ENCODE data around the gene LIPJ.

LIPJ gene

GRCh38 chr10:88540351-88540750 lies 46.2 kb upstream of the LIPJ start:
- no peak for DNase-seq
- no peak overlapping the region for H3K27ac ChIP-seq (ENCODE audit: low read length)

GRCh38 chr10:88541116-88541626 lies 45.4 kb upstream of the LIPJ start:
- no peak for DNase-seq

More at GRCh38 chr10:88540351-88540750, 46.2 kb upstream of the LIPJ start:
- Histone ChIP-seq H3K27me3 (ENCODE audit: insufficient read depth, low read length, poor library complexity) (no peaks in the 10 kb centered on the region), H3K79me2 (ENCODE audit: insufficient read depth, low read length) (no peaks in the 10 kb centered on the region), H3K4me3 (ENCODE audit: low read depth in 1 of 2, low read length in 2 of 2) (no peak overlapping the region), H2AFZ (ENCODE audit: low read depth, low read length) (no peak overlapping the region), H3K4me1 (ENCODE audit: insufficient read depth, low read length) (no peaks in the 10 kb centered on the region), H3K36me3 (ENCODE audit: insufficient read depth, low read length) (no peaks in the 10 kb centered on the region), H3K9me3 (ENCODE audit: insufficient read depth, low read length, severe bottlenecking) (no peaks in the 10 kb centered on the region), H3K4me2 (ENCODE audit: insufficient read depth, low read length) (no peak overlapping the region), H3K9ac (ENCODE audit: low read depth, low read length) (no peak overlapping the region), H4K20me1 (ENCODE audit: insufficient read depth, low read length) (no peaks in the 10 kb centered on the region)
- no peak for ATAC-seq (ENCODE audit: insufficient read depth, low read depth)
- TF ChIP-seq EZH2 (IDR thresholded peaks at IDR 0.05; ENCODE audit: borderline replicate concordance, low read depth, low read length, severe bottlenecking), result no peak
- TF ChIP-seq, protein P1, sequence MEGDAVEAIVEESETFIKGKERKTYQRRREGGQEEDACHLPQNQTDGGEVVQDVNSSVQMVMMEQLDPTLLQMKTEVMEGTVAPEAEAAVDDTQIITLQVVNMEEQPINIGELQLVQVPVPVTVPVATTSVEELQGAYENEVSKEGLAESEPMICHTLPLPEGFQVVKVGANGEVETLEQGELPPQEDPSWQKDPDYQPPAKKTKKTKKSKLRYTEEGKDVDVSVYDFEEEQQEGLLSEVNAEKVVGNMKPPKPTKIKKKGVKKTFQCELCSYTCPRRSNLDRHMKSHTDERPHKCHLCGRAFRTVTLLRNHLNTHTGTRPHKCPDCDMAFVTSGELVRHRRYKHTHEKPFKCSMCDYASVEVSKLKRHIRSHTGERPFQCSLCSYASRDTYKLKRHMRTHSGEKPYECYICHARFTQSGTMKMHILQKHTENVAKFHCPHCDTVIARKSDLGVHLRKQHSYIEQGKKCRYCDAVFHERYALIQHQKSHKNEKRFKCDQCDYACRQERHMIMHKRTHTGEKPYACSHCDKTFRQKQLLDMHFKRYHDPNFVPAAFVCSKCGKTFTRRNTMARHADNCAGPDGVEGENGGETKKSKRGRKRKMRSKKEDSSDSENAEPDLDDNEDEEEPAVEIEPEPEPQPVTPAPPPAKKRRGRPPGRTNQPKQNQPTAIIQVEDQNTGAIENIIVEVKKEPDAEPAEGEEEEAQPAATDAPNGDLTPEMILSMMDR (IDR thresholded peaks at IDR 0.05; ENCODE audit: borderline replicate concordance, extremely low read depth, low read length, poor library complexity, severe bottlenecking), result no peak

DNA sequence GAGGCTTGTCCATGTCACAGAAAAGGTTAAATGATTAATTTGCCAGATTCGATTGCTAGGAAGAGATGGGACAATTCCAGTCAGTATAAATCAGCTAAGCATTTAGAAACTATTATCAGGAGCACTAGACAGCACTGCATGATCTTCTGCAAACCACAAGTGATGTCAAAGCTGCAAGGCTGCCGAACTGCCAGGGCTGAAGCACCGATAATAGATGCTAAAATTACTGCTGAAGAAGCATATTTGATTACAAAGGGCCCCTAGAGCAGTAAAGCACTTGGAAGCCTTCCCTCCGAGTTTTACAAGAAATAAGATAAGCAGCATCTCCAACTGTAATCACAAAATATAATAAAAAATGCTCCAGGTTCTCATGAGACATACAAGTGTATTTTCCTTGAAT lies 44.0 kb upstream of the LIPJ start:
- H3K27ac ChIP-seq (ENCODE audit: low read length), result no peak overlapping the region
- H3K27me3 ChIP-seq (ENCODE audit: insufficient read depth, low read length, poor library complexity), result no peaks in the 10 kb centered on the region
- ATAC-seq (ENCODE audit: insufficient read depth, low read depth), result no peak
- no peaks in the 10 kb centered on the region for H4K20me1 ChIP-seq (ENCODE audit: insufficient read depth, low read length)
- no peak overlapping the region for H3K4me3 ChIP-seq (ENCODE audit: low read depth in 1 of 2, low read length in 2 of 2)
- no peak overlapping the region for H3K4me2 ChIP-seq (ENCODE audit: insufficient read depth, low read length)
- no peak for DNase-seq
- no peaks in the 10 kb centered on the region for H3K79me2 ChIP-seq (ENCODE audit: insufficient read depth, low read length)
- H2AFZ ChIP-seq (ENCODE audit: low read depth, low read length), result peak overlapping the region; percentile 9; the same call in 1 of the 2 replicates
- no peaks in the 10 kb centered on the region for H3K9me3 ChIP-seq (ENCODE audit: insufficient read depth, low read length, severe bottlenecking)
- H3K4me1 ChIP-seq (ENCODE audit: insufficient read depth, low read length), result no peaks in the 10 kb centered on the region
- no peak overlapping the region for H3K9ac ChIP-seq (ENCODE audit: low read depth, low read length)
- H3K36me3 ChIP-seq (ENCODE audit: insufficient read depth, low read length), result no peaks in the 10 kb centered on the region
- TF ChIP-seq EZH2 (IDR thresholded peaks at IDR 0.05; ENCODE audit: borderline replicate concordance, low read depth, low read length, severe bottlenecking), result no peak
- TF ChIP-seq, protein P1 (IDR thresholded peaks at IDR 0.05; ENCODE audit: borderline replicate concordance, extremely low read depth, low read length, poor library complexity, severe bottlenecking), result no peak

More at GRCh38 chr10:88541116-88541626, 45.4 kb upstream of the LIPJ start:
- no peak overlapping the region for H3K4me2 ChIP-seq (ENCODE audit: insufficient read depth, low read length)
- H3K27ac ChIP-seq (ENCODE audit: low read length), result no peak overlapping the region
- no peaks in the 10 kb centered on the region for H3K27me3 ChIP-seq (ENCODE audit: insufficient read depth, low read length, poor library complexity)
- H4K20me1 ChIP-seq (ENCODE audit: insufficient read depth, low read length), result no peaks in the 10 kb centered on the region
- no peak overlapping the region for H3K4me3 ChIP-seq (ENCODE audit: low read depth in 1 of 2, low read length in 2 of 2)
- no peaks in the 10 kb centered on the region for H3K9me3 ChIP-seq (ENCODE audit: insufficient read depth, low read length, severe bottlenecking)
- TF ChIP-seq, protein P1 (IDR thresholded peaks at IDR 0.05; ENCODE audit: borderline replicate concordance, extremely low read depth, low read length, poor library complexity, severe bottlenecking), result no peak
- TF ChIP-seq EZH2 (IDR thresholded peaks at IDR 0.05; ENCODE audit: borderline replicate concordance, low read depth, low read length, severe bottlenecking), result no peak
- no peak overlapping the region for H2AFZ ChIP-seq (ENCODE audit: low read depth, low read length)
- no peaks in the 10 kb centered on the region for H3K4me1 ChIP-seq (ENCODE audit: insufficient read depth, low read length)
- no peak for ATAC-seq (ENCODE audit: insufficient read depth, low read depth)
- H3K79me2 ChIP-seq (ENCODE audit: insufficient read depth, low read length), result no peaks in the 10 kb centered on the region
- no peaks in the 10 kb centered on the region for H3K36me3 ChIP-seq (ENCODE audit: insufficient read depth, low read length)
- H3K9ac ChIP-seq (ENCODE audit: low read depth, low read length), result no peak overlapping the region

Data from DND-41 (cell line).